Measurements from ENCODE around the gene PEX14. TPM values are rescaled to one million over a fixed set of nuclear protein-coding genes. Genes with fewer than 3 reads are reported as not detected.
A peak's percentile ranks its signal among the peaks of the same experiment; 100 is the strongest.

The PEX14 gene
- total RNA-seq, 5 donors from 2014 or later (not counting 1 experiment from before 2014, with no cell fraction given) = 22.3 to 24.5 (median 22.7) TPM

- Mint-ChIP-seq H3K36me3 (peaks cover 3% of the 10 kb centered on the region), H3K9me3 (no peaks in the 10 kb centered on the region), H3K4me1 (peaks cover 0 to 6% (median 5%) of the 10 kb centered on the region in 3 donors), H3K27me3 (no peaks in the 10 kb centered on the region), H3K4me3 (peak overlapping the region in 1 of 3 donors; percentile 21), H3K27ac (no peak overlapping the region)
- peaks cover 0 to 8% of the 10 kb centered on the region in 2 experiments for H3K4me1 ChIP-seq (ENCODE audit: control insufficient read depth in 1 of 2, extremely low read depth in 1 of 2, insufficient read depth in 2 of 2, low read length in 2 of 2)
- no peak overlapping the region for H3K27ac ChIP-seq (ENCODE audit: low read length)
- DNase-seq (peak in 9 of 35 experiments; percentile 6 to 32 (median 20)), ATAC-seq (replicated peaks in 1 of 4) (peak; percentile 48 to 67 (median 59))
- H3K4me3 ChIP-seq (ENCODE audit: control insufficient read depth in 1 of 2, extremely low read depth in 1 of 2, low read length in 1 of 2) = peak overlapping the region in 1 of 2 donors; percentile 30
- ChIA-PET CTCF (no interaction called here), POLR2A (no interaction called here)
- no peaks in the 10 kb centered on the region for H3K36me3 ChIP-seq (ENCODE audit: control insufficient read depth in 2 of 2, extremely low read depth in 1 of 2, insufficient read depth in 1 of 2, low read length in 1 of 2)
- 46% methylated on average over 24 of the region's 29 CpGs for WGBS (ENCODE audit: insufficient coverage)
- no peaks in the 10 kb centered on the region for H3K9me3 ChIP-seq
- peaks cover 0 to 4% of the 10 kb centered on the region in 2 experiments for H3K27me3 ChIP-seq (replicated peaks in 1 of 2; ENCODE audit: control insufficient read depth in 2 of 2, extremely low read depth in 1 of 2, insufficient read depth in 2 of 2, low read length in 1 of 2)
These were observed 163.2 kb downstream of the PEX14 start for GRCh38 chr1:10637834-10638558.

- 35% methylated on average over 49 of the region's 57 CpGs for WGBS (ENCODE audit: insufficient coverage)
- peaks cover 0 to 4% of the 10 kb centered on the region in 2 experiments for H3K27me3 ChIP-seq (replicated peaks in 1 of 2; ENCODE audit: control insufficient read depth in 2 of 2, extremely low read depth in 1 of 2, insufficient read depth in 2 of 2, low read length in 1 of 2)
- peak overlapping the region in 1 of 2 donors; percentile 30 for H3K4me3 ChIP-seq (ENCODE audit: control insufficient read depth in 1 of 2, extremely low read depth in 1 of 2, low read length in 1 of 2)
- no peak overlapping the region for H3K27ac ChIP-seq (ENCODE audit: low read length)
- peaks cover 0 to 8% of the 10 kb centered on the region in 2 experiments for H3K4me1 ChIP-seq (ENCODE audit: control insufficient read depth in 1 of 2, extremely low read depth in 1 of 2, insufficient read depth in 2 of 2, low read length in 2 of 2)
- Mint-ChIP-seq H3K9me3 (no peaks in the 10 kb centered on the region), H3K4me3 (no peak overlapping the region), H3K27me3 (no peaks in the 10 kb centered on the region), H3K27ac (no peak overlapping the region), H3K4me1 (peaks cover 0 to 6% (median 5%) of the 10 kb centered on the region in 3 donors), H3K36me3 (peaks cover 3% of the 10 kb centered on the region)
- DNase-seq = no peak
- ChIA-PET CTCF (no interaction called here), POLR2A (no interaction called here)
- H3K9me3 ChIP-seq = no peaks in the 10 kb centered on the region
- peak; percentile 7 to 52 (median 30) for ATAC-seq (replicated peaks in 1 of 4)
- peaks cover 0 to 1% of the 10 kb centered on the region in 2 donors for H3K36me3 ChIP-seq (ENCODE audit: control insufficient read depth in 2 of 2, extremely low read depth in 1 of 2, insufficient read depth in 1 of 2, low read length in 1 of 2)
These were observed 163.8 kb downstream of the PEX14 start for GRCh38 chr1:10638559-10639005.

- no peaks in the 10 kb centered on the region for H3K9me3 ChIP-seq
- peak overlapping the region in 1 of 2 donors; percentile 11 for H3K4me3 ChIP-seq (ENCODE audit: control insufficient read depth in 1 of 2, extremely low read depth in 1 of 2, low read length in 1 of 2)
- H3K9me3 Mint-ChIP-seq = no peaks in the 10 kb centered on the region
- 67% methylated on average over 99 of the region's 108 CpGs for WGBS (ENCODE audit: insufficient coverage)
- H3K36me3 ChIP-seq (ENCODE audit: control insufficient read depth in 2 of 2, extremely low read depth in 1 of 2, insufficient read depth in 1 of 2, low read length in 1 of 2) = peaks cover 0 to 4% of the 10 kb centered on the region in 2 donors
- peaks cover 0 to 4% of the 10 kb centered on the region in 2 experiments for H3K27me3 ChIP-seq (replicated peaks in 1 of 2; ENCODE audit: control insufficient read depth in 2 of 2, extremely low read depth in 1 of 2, insufficient read depth in 2 of 2, low read length in 1 of 2)
- no peak overlapping the region for H3K27ac Mint-ChIP-seq
- no peaks in the 10 kb centered on the region for H3K27me3 Mint-ChIP-seq
- H3K4me3 Mint-ChIP-seq = no peak overlapping the region
- H3K36me3 Mint-ChIP-seq = peaks cover 3% of the 10 kb centered on the region
- DNase-seq = no peak
- ChIA-PET CTCF (no interaction called here), POLR2A (no interaction called here)
- H3K4me1 ChIP-seq (ENCODE audit: control insufficient read depth in 1 of 2, extremely low read depth in 1 of 2, insufficient read depth in 2 of 2, low read length in 2 of 2) = peaks cover 0 to 8% of the 10 kb centered on the region in 2 experiments
- H3K4me1 Mint-ChIP-seq = peaks cover 0 to 6% (median 5%) of the 10 kb centered on the region in 3 donors
- no peak overlapping the region for H3K27ac ChIP-seq (ENCODE audit: low read length)
- peak in 2 of 4 experiments; percentile 18 to 32 for ATAC-seq (replicated peaks in 1 of 4)
These were observed 164.4 kb downstream of the PEX14 start for GRCh38 chr1:10639011-10639774.

- CTCF ChIA-PET = no interaction called here
- peaks cover 0 to 8% of the 10 kb centered on the region in 2 experiments for H3K4me1 ChIP-seq (ENCODE audit: control insufficient read depth in 1 of 2, extremely low read depth in 1 of 2, insufficient read depth in 2 of 2, low read length in 2 of 2)
- Mint-ChIP-seq H3K4me1 (peaks cover 0 to 6% (median 5%) of the 10 kb centered on the region in 3 donors), H3K36me3 (peaks cover 3% of the 10 kb centered on the region), H3K27ac (no peak overlapping the region), H3K9me3 (no peaks in the 10 kb centered on the region), H3K27me3 (no peaks in the 10 kb centered on the region), H3K4me3 (peak overlapping the region in 1 of 3 donors; percentile 9)
- ATAC-seq (replicated peaks in 1 of 4) = no peak
- DNase-seq = no peak
- H3K9me3 ChIP-seq = no peaks in the 10 kb centered on the region
- H3K27ac ChIP-seq (ENCODE audit: low read length) = no peak overlapping the region
- 95% methylated on average over 42 of the region's 45 CpGs for WGBS (ENCODE audit: insufficient coverage)
- peaks cover 0 to 6% of the 10 kb centered on the region in 2 donors for H3K36me3 ChIP-seq (ENCODE audit: control insufficient read depth in 2 of 2, extremely low read depth in 1 of 2, insufficient read depth in 1 of 2, low read length in 1 of 2)
- H3K4me3 ChIP-seq (ENCODE audit: control insufficient read depth in 1 of 2, extremely low read depth in 1 of 2, low read length in 1 of 2) = no peak overlapping the region
- POLR2A ChIA-PET = no interaction called here
- H3K27me3 ChIP-seq (replicated peaks in 1 of 2; ENCODE audit: control insufficient read depth in 2 of 2, extremely low read depth in 1 of 2, insufficient read depth in 2 of 2, low read length in 1 of 2) = peaks cover 0 to 4% of the 10 kb centered on the region in 2 experiments
These were observed 165.2 kb downstream of the PEX14 start for GRCh38 chr1:10639775-10640578.

- POLR2A ChIA-PET = no interaction called here
- Mint-ChIP-seq H3K4me3 (no peak overlapping the region), H3K4me1 (peaks cover 0 to 6% (median 5%) of the 10 kb centered on the region in 3 donors), H3K27ac (no peak overlapping the region), H3K9me3 (no peaks in the 10 kb centered on the region), H3K27me3 (no peaks in the 10 kb centered on the region), H3K36me3 (peaks cover 6% of the 10 kb centered on the region)
- Histone ChIP-seq H3K27me3 (replicated peaks in 1 of 2; ENCODE audit: control insufficient read depth in 2 of 2, extremely low read depth in 1 of 2, insufficient read depth in 2 of 2, low read length in 1 of 2) (peaks cover 0 to 4% of the 10 kb centered on the region in 2 experiments), H3K4me3 (ENCODE audit: control insufficient read depth in 1 of 2, extremely low read depth in 1 of 2, low read length in 1 of 2) (no peak overlapping the region), H3K27ac (ENCODE audit: low read length) (no peak overlapping the region), H3K36me3 (ENCODE audit: control insufficient read depth in 2 of 2, extremely low read depth in 1 of 2, insufficient read depth in 1 of 2, low read length in 1 of 2) (peaks cover 0 to 6% of the 10 kb centered on the region in 2 donors), H3K4me1 (ENCODE audit: control insufficient read depth in 1 of 2, extremely low read depth in 1 of 2, insufficient read depth in 2 of 2, low read length in 2 of 2) (peaks cover 0 to 8% of the 10 kb centered on the region in 2 experiments), H3K9me3 (no peaks in the 10 kb centered on the region)
- WGBS (ENCODE audit: insufficient coverage) = 94% methylated on average over 9 of the region's 16 CpGs
- ATAC-seq (replicated peaks in 1 of 4) = no peak
- DNase-seq = no peak
- CTCF ChIA-PET = no interaction called here
These were observed 166.2 kb downstream of the PEX14 start for GRCh38 chr1:10640843-10641553.

All from T-cell (primary cell).